ENCODE data around the gene MSANTD2. TPM values are rescaled to one million over a fixed set of nuclear protein-coding genes. Genes with fewer than 3 reads are reported as not detected.
A peak's percentile ranks its signal among the peaks of the same experiment; 100 is the strongest.

MSANTD2 gene
- total RNA-seq, 2 donors from 2014 or later = 7.3 to 9.0 TPM

DNA sequence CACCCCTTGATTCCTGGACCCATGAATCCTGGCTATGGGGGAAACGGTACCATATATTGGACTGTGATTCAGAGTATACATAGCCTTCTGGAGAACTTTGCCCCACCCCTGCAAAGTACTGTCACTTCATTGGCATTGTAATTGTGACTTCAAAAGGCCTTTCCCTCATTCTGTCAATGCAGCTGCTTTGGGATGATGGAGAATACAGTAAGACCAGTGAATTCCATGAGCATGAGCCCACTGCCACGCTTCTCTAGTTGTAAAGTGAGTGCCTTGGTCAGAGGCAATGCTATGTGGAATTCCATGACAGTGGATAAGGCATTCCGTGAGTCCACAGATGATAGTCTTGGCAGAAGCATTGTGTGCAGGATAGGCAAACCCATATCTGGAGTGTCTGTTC lies 25.7 kb upstream of the MSANTD2 start:
- intact Hi-C loops (cut with DNase I, micrococcal nuclease) = no loop called here
- ATAC-seq (no peak), DNase-seq (no peak)

DNA sequence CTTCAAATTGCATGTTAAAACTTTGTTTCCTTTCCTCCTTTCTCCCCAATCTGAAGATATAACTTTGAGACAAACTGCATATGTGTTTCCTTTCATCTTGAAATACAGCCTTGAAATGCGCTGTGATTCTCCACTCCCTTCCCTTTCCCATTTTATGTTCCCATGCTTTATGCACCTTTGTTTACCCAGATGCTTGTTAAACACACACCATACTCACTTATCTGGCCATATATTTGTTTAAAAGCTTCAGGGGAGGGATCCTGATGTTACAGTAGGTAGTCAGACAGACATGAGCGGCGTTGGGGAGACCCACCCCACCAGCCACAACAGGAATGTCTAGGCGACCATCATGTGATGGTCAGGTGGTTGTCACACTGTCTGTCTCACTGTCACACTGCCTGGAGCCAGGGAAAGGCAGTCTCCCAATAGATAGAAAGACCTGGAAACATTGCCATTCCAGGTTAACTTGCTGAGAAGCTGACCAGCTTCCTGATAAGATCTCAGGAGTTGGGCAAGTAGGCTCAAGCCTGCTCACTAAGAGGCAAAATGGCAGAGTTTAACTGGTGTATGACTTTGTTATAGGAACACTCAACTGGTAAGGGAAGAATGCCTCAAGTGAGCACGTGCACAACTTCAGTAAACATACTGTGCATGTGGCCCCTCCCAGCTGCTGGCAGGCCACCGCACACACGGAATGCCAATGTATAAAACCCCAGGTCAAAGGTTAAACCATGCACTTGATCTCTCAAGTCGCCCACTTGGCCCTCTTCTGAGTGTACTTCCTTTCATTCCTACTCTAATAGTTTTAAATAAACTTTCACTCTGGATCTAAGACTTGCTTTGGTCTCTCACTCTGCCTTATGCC lies 23.5 kb upstream of the MSANTD2 start:
- ATAC-seq (peak; percentile 83), DNase-seq (peak; percentile 27 to 49)
- intact Hi-C loops (cut with DNase I, micrococcal nuclease) = no loop called here

DNA sequence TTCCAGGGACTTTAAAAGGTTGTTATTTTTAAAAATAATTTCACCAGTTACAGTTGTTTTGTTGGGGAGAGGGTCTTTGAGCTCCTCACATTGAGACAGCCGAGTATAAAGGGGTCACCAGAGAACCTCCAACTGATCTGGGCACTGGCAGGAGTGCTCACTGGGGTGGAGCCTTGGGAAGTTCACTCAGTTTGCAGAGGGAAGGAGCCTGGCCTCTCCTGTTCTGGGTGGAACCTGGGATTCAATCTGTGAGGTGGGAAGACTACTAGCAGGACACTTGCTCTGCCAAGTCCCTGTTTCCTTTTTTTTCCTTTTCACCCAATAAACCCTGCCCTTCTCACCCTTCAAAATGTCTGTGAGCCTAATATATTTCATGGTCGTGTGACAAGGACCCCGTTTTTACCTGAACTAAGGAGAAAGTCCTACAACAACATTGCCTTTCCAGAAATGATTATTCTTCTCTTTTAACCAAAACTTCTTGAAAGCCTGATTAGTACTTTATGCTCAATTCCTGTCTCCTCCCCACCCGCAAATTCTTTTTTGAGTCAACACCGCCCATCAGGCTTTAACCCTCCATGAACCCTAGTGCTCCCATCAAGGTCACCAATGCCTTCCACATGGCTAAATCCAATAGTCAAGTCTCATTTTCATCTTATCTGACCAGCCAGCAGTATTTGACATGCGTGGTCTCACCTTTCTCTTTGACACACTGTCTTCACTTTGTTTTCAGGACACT lies 22.0 kb upstream of the MSANTD2 start:
- ATAC-seq = no peak
- no peak for DNase-seq
- intact Hi-C loops (cut with DNase I, micrococcal nuclease) = no loop called here

DNA sequence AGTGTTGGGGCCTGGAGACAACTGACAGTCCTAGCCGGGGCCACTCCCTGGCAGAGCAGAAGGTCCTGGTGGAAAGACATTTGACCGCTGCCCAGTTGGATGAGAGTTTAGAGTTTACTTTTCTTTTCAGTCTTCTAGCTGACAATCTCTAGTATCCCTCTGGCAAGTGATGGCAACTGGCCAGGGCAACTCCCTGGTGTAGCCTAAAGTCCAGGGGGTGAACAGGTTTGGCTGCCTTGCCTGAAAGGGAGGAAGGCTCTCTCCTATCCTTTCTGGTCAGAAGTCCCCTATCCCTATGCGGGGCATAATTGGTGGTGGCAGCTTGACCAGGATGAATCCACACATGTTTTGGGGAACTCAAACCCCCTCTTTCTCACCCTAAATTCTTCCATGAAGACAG lies 16.8 kb upstream of the MSANTD2 start:
- intact Hi-C loops (cut with DNase I, micrococcal nuclease) = no loop called here
- peak in 1 of 2 donors; percentile 65 for DNase-seq
- ATAC-seq = peak; percentile 79

DNA sequence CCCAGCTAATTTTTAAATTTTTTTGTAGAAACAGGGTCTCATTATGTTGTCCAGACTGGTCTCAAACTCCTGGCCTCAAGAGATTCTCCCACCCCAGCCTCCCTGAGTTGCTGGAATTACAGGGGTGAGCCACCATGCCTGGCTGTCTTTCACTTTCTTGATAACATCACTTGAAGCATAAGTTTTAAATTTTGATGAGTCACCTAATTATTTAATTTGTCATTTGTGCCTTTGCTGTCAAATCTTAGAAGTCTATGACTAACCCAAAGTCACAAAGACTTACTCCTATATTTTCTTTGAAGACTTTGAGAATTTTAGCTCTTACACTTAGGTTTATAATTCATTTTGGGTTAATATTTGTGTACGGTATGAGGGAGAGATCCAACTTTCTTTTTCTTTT lies 14.5 kb upstream of the MSANTD2 start:
- intact Hi-C loops (cut with DNase I, micrococcal nuclease) = no loop called here
- ATAC-seq = no peak
- no peak for DNase-seq

DNA sequence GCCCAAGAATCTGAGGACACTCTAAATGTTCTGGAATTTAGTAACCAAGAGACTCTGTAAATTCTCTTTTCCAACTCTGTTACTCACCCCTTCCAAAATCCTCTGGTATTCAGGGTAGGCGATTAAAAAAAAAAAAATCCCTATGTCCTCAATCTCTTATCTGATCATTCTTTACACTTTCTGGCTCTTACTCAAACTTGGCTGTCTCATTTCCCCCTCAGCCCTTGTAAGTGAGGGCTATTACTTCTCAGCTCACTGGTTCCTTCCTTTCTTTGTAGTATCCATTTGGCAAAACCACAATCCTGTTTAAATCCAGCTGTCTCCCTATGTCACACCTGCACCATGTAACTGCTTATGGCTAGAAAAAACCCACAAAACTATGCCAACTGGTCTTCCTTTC lies 12.7 kb upstream of the MSANTD2 start:
- intact Hi-C loops (cut with DNase I, micrococcal nuclease) = no loop called here
- DNase-seq (no peak), ATAC-seq (no peak)

DNA sequence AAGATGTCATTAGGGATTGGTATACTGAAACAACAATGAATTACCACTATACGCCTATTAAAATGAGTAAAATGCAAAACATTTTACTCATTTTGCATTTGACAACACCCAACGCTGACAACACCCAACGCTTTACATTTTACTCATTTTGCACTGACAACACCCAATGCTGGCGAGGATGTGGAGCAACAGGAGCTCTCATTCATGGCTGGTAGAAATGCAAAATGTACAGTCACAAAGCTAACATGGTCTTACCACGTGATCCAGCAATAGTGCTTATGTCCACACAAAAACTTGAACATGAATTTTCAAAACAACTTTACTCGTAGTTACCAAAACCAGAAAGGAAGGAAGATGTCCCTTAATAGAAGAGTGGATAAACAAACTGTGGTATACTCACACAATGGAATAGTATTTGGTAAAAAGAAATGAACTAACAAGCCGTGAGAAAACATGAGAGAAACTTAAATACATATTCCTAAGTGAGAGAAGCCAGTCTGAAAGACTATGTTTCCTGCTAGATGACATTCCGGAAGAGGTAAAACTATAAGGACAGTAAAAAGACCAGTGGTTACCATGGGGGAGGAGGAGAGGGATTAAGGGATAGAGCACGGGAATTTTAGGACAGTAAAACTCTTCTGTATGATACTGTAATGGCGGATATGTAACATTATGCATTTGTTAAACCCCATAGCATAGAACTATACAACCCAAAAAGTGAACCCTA lies 11.4 kb upstream of the MSANTD2 start:
- no peak for ATAC-seq
- intact Hi-C loops (cut with DNase I, micrococcal nuclease) = no loop called here
- DNase-seq = no peak

DNA sequence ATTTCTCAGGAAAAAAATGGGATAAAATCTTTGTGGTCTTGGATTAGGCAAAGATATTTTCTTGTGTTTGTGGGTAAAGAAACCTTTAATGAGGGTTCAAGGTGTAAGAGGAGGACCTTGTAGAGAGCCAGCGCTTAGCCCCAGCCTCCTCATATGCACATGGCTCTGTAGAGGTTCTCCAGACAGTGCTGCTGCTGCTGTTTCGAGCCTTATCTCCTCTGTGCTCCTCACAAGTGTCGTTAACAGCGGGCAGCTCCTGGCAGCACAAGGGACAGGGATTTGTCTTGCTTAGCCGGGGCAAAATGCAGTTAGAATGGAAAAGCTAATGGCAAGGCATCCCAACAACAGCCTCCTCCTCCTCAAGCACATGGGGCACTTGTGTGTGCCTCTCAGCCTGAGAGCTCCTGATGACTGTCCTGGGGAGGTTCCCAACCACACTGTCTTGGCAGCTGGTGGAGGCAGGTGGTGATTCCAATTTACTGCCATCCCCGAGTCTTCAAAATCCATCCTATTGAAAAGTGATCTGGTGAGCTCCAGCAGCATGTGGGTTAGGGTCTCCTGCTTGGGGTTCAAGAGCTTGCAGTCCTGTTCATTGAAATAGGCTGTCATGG lies 7.6 kb upstream of the MSANTD2 start:
- intact Hi-C loops (cut with DNase I, micrococcal nuclease) = no loop called here
- DNase-seq (no peak), ATAC-seq (no peak)

DNA sequence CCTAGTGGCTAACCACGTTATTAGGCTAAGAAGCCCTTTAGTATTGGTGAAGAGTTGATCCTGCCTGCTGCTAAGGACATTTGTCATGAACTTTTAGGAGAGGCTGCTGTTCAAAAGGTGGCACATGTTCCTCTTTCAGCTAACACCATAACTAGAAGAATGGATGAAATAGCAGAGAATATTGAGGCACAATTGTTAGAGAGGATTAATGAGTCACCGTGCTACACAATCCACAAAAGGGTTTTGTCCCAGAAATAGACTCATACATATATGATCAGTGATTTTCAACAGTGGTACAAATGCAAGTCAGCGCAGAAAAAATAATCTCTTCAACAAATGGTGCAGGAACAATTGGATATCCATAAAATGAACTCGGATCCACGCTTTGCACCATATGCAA lies 7.0 kb upstream of the MSANTD2 start:
- intact Hi-C loops (cut with DNase I, micrococcal nuclease) = no loop called here
- ATAC-seq = no peak
- no peak for DNase-seq

DNA sequence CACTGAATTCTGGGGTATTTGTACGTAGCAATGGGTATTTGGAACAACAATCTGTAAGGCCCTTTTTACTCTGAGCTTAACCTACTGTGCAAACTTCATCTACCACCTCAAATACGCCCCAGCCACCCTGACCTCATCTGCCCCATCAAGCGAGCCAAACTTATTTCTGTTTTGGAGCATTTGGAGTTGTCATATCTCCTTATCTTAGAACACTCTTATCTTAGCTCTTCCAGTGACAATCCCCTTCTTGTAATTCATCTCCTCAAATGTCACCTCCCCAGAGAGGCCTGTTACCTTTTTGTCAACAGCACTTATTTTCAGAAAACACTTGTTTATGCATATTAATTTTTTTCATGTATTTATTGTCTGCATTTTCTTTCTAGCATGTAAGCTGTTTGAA lies 4.7 kb upstream of the MSANTD2 start:
- ATAC-seq = no peak
- DNase-seq = no peak
- intact Hi-C loops (cut with DNase I, micrococcal nuclease) = no loop called here

DNA sequence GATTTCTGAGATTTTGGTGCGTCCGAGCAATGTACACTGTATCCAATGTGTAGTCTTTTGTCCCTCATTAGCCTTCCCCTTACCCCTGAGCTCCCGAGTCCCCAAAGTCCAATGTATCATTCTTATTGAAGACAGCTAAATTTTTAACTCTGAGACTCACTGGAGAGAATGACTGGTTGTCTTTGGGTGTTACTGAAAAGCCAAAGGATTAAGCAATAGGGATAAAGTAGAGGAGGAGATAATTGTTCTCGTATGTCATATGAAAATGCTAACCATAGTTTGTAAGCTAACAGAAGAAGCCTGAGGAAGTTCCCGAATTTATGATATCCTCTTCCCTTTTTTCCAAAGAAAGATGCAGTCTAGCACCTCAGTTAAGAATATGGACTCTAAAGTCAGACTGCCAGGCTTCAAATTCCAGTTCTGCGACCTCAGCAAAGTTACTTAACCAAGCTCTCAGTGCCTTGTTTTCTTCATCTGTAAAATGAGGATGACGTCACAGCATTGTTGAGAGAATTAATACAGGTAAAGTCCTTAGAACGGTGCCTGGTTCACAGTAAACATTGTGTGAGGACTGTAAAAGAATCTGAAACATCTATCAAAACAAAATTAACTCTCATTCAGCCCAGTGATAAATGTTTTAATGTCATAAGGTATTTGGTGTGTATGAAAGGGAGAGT lies 1.6 kb upstream of the MSANTD2 start:
- ATAC-seq = no peak
- intact Hi-C loops (cut with DNase I, micrococcal nuclease) = no loop called here
- no peak for DNase-seq

DNA sequence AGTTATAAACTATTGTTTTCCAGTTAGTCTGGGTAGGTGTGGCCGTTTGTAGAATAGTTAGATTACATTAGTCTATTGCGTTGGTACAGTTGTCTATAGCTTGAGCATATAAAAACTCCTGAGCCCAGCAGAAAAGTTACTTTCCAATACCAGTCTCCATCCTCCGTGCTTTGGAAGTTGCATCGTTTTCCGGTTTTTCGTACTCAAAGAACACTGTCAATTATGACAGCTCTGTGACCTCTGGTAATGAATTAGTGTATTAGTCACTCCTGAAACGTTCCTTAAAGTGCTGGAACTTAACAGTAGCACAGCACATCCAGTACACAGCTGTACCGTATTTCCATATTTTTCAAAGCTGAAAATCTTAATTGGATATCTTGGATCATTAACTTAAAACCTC lies 808 bp upstream of the MSANTD2 start:
- intact Hi-C loops (cut with DNase I, micrococcal nuclease) = no loop called here
- peak; percentile 31 for ATAC-seq
- DNase-seq = no peak

DNA sequence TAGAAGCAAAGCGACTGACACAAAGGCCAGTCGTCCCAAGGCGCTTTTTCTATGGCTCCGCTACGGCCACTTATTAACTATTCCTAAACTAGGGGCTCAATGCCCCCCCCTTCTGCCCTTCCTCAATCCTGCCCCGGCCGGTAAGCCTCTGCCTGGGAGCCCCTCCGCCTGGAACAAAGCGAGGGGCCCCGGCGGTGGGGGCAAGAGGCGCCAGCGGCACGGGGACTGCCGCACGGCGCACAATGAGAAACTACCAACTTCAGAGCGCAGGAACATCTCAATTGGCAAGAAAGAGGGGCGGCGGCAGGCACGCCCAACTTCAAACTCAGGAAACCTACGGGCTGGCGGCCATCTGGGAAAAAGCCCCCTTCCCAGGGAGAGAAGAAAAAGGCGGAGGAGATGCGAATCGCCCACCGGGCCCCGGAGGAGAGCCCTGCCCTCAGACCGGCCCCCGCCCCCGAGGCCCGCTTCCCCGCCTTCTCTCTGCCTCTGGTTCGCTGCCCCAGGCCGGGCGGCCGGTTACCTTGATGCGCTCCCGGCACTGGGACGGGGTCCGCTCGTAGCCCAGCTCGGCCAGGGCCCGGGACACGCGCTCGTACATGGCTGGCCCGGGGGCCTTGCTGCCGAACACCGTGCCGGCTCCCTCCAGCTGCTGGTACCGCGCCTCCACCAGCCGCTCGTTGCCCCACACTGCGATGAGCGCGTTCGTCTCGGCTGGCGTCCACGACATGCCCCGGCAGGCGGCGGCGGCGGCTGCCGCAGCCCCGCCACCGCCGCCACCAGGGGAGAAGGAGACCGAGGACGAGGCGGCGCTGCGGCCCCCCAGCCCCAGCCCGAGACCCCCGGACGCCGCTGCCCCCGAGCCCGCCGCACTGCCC lies 619 bp downstream of the MSANTD2 start:
- intact Hi-C loops (cut with DNase I, micrococcal nuclease) = no loop called here
- ATAC-seq = peak; percentile 50
- DNase-seq = peak; percentile 36 to 55

DNA sequence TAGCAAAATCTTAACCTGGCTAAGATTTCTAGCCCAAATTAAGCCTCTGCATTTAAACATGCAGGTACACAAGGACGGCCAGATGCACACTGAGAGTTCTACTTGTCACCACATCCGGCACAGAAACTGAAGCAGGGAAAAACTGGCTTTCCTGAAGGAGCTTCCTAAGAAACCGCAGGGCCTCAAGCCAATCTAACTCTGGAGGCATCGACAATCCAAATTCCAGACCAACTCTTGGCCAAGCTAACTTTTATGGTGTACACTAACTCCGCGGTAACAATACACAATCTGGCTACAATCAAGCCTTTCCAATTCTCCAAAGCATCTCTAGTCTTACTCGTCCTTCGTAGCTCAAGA lies 1.2 kb downstream of the MSANTD2 start:
- intact Hi-C loops (cut with DNase I, micrococcal nuclease) = no loop called here
- DNase-seq (no peak), ATAC-seq (no peak)

DNA sequence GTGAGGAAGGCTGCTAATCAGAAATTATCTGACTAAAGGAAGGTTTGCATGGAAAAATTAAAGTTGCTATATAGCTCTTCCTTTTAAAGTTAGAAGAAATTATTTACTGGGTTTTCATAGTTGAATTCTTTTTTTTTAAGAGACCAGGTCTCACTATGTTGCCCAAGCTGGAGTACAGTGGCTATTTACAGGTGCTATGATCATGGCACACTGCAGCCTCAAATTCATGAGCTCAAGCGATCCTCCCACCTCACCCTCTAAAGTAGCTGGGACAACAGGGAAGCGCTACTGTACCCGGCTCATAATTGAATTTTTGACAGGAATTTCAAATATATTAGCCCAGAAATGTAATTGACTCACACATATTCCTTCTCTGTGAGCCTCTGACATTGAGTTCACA lies 3.9 kb downstream of the MSANTD2 start:
- intact Hi-C loops (cut with DNase I, micrococcal nuclease) = no loop called here

DNA sequence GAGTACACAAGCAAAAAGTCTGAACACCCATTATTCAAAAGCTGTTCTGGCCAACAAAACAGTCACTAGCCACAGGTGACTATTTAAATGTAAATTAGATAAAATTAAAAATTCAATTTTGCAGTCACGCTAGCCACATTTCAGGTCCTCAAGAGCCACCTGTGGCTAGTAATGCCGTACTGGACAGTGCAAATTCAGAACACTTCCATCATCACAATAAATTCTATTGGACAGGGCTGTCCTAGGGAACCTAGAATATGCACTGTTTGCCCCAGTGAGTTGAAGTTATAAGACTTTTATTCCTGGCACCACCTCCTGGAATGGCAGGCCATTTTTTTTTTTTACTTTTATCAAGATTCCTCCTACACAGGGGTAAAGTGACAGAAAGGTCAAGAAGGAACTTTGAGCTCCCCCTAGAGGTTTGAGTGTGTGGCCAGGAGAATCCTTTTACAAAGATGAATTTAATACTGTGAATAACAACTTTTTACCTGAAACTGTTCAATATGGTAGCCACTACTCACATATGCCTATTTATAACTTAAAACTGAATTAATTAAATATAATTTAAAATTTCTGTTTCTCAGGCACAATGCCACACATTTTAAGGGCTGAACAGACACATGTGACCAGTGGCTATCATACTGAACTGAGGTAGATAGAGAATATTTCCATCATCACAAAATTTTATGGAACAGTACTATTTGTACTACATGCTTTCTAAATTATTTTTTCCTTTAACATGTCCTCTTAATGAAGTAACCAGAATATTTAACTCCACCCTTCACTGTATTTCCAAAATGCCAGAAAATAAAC lies 6.5 kb downstream of the MSANTD2 start:
- DNase-seq = peak in 1 of 2 donors; percentile 24
- intact Hi-C loops (cut with DNase I, micrococcal nuclease) = no loop called here

More for the DNA sequence above, 3.9 kb downstream of the MSANTD2 start:
- ATAC-seq = no peak
- no peak for DNase-seq

More for the DNA sequence above, 6.5 kb downstream of the MSANTD2 start:
- peak; percentile 75 for ATAC-seq
